IMR-90 (cell line): Measurements from ENCODE around the gene RAB33B. TPM values are rescaled to one million over a fixed set of nuclear protein-coding genes. Genes with fewer than 3 reads are reported as not detected.

ENCODE experiments used
- ATAC-seq: fragments of 200-7000 bp; cut with Tn5 transposase; 2 replicates; pipeline ENCODE4 v1.9.1; 2020; ENCODE audit warnings: low read depth, mild to moderate bottlenecking, moderate library complexity
- BruUV-seq: library from RNA; stranded (reverse); fragments of 400-500 nt; replicated peaks from 2 replicates; lab custom pipeline; 2021; lab: Mats Ljungman, UMichigan
- CTCF ChIA-PET: fragments of 300-600 bp; formaldehyde crosslinking; extraction: SDS; loops from one replicate; lab custom pipeline; 2021; ENCODE audit warnings: antibody characterized with exemption; lab: Yijun Ruan, JAX
- POLR2A ChIA-PET: fragments of 300-600 bp; sonication (Branson Sonifier 250); formaldehyde crosslinking; loops from one replicate; lab custom pipeline; 2022; ENCODE audit warnings: antibody characterized with exemption; ENCODE audit not compliant: unreplicated experiment; lab: Charles Lee
- DNase-seq: peaks from one replicate; pipeline ENCODE4 v3.0.0; 2013
- H2AFZ ChIP-seq: replicated peaks from 2 replicates; pipeline ENCODE3; 2013; ENCODE audit warnings: low read length, mild to moderate bottlenecking; ENCODE audit not compliant: poor library complexity
- H2AK5ac ChIP-seq: 2 replicates; pipeline ENCODE4 v1.6.1; 2013; ENCODE audit warnings: low read depth, low read length, inconsistent platforms
- H2AK9ac ChIP-seq: replicated peaks from 2 replicates; pipeline ENCODE3; 2013; ENCODE audit warnings: mild to moderate bottlenecking, low read depth, low read length, moderate library complexity; ENCODE audit not compliant: poor library complexity
- H2BK120ac ChIP-seq: 2 replicates; pipeline ENCODE4 v1.6.1; 2013; ENCODE audit warnings: low read depth, low read length, inconsistent platforms
- H2BK15ac ChIP-seq: 3 replicates; pipeline ENCODE4 v1.6.1; 2013; ENCODE audit warnings: low read depth, low read length, inconsistent platforms
- H2BK20ac ChIP-seq: 2 replicates; pipeline ENCODE4 v1.6.1; 2013; ENCODE audit warnings: low read depth, mild to moderate bottlenecking, inconsistent platforms, low read length, moderate library complexity
- H2BK5ac ChIP-seq: 2 replicates; pipeline ENCODE4 v1.6.1; 2013; ENCODE audit warnings: mild to moderate bottlenecking, low read depth, low read length, inconsistent platforms; ENCODE audit not compliant: poor library complexity, severe bottlenecking
- H3K14ac ChIP-seq: replicated peaks from 2 replicates; pipeline ENCODE4 v1.6.1; 2013; ENCODE audit warnings: low read depth, low read length, inconsistent platforms
- H3K18ac ChIP-seq: 2 replicates; pipeline ENCODE4 v1.6.1; 2013; ENCODE audit warnings: low read depth, low read length, control low read depth
- H3K23ac ChIP-seq: 2 replicates; pipeline ENCODE4 v1.6.1; 2013; ENCODE audit warnings: low read depth, low read length, inconsistent platforms
- H3K27ac ChIP-seq: 2 replicates; pipeline ENCODE4 v1.5.1; 2013; ENCODE audit warnings: mild to moderate bottlenecking, control low read depth, low read length; ENCODE audit not compliant: insufficient read depth
- H3K27me3 ChIP-seq: 2 replicates; pipeline ENCODE4 v1.6.1; 2013; ENCODE audit warnings: low read length; ENCODE audit not compliant: control insufficient read depth, insufficient read depth
- H3K36me3 ChIP-seq: 2 replicates; pipeline ENCODE4 v1.6.1; 2013; ENCODE audit warnings: low read length, mixed read lengths; ENCODE audit not compliant: control insufficient read depth, insufficient read depth
- H3K4ac ChIP-seq: 2 replicates; pipeline ENCODE4 v1.6.1; 2013; ENCODE audit warnings: low read depth, low read length, inconsistent platforms
- H3K4me1 ChIP-seq: 2 replicates; pipeline ENCODE4 v1.6.1; 2013; ENCODE audit warnings: low read length, mixed read lengths; ENCODE audit not compliant: control insufficient read depth, insufficient read depth
- H3K4me2 ChIP-seq: 2 replicates; pipeline ENCODE4 v1.6.1; 2013; ENCODE audit warnings: low read depth, mild to moderate bottlenecking, control low read depth, low read length, moderate library complexity
- H3K4me3 ChIP-seq: 2 replicates; pipeline ENCODE4 v1.5.1; 2013; ENCODE audit warnings: low read depth, mild to moderate bottlenecking, control low read depth, low read length, moderate library complexity; ENCODE audit not compliant: insufficient read depth
- H3K56ac ChIP-seq: 2 replicates; pipeline ENCODE4 v1.6.1; 2013; ENCODE audit warnings: low read length, inconsistent platforms; ENCODE audit not compliant: insufficient read depth; ENCODE audit errors: extremely low read depth
- H3K79me1 ChIP-seq, 2 experiments: 2 replicates each; pipeline ENCODE4 v1.6.1; 2013; ENCODE audit warnings: low read length in 2 of 2, inconsistent platforms in 1 of 2, low read depth in 1 of 2
- H3K9ac ChIP-seq: 2 replicates; pipeline ENCODE4 v1.6.1; 2013; ENCODE audit warnings: low read depth, low read length, control low read depth
- H3K9me1 ChIP-seq: 2 replicates; pipeline ENCODE4 v1.6.1; 2013; ENCODE audit warnings: low read length, inconsistent platforms; ENCODE audit not compliant: insufficient read depth
- H3K9me3 ChIP-seq: 2 replicates; pipeline ENCODE4 v1.6.1; 2013; ENCODE audit warnings: low read length; ENCODE audit not compliant: control insufficient read depth, insufficient read depth
- H4K20me1 ChIP-seq: 2 replicates; pipeline ENCODE4 v1.6.1; 2013; ENCODE audit warnings: low read length, inconsistent platforms; ENCODE audit not compliant: insufficient read depth
- H4K5ac ChIP-seq: 2 replicates; pipeline ENCODE4 v1.6.1; 2013; ENCODE audit warnings: mild to moderate bottlenecking, low read depth, low read length, control low read depth
- H4K8ac ChIP-seq, 2 experiments: 2 replicates each; pipeline ENCODE4 v1.6.1; 2013; ENCODE audit warnings: low read depth in 2 of 2, low read length in 2 of 2, control low read depth in 1 of 2, inconsistent platforms in 1 of 2
- H4K91ac ChIP-seq: 2 replicates; pipeline ENCODE4 v1.6.1; 2013; ENCODE audit warnings: low read depth, low read length, inconsistent platforms; ENCODE audit not compliant: insufficient read depth
- BHLHE40 ChIP-seq: fragments of 150-350 bp; IDR thresholded peaks from 2 replicates; pipeline ENCODE4 v1.6.1; 2016; ENCODE audit warnings: mild to moderate bottlenecking, low read depth, low read length
- CHD1 ChIP-seq: IDR thresholded peaks from 2 replicates; pipeline ENCODE4 v1.6.1; 2012; ENCODE audit warnings: low read depth, low read length, improper control_type of control experiment
- CTCF ChIP-seq: conservative IDR thresholded peaks from 2 replicates; pipeline ENCODE4 v1.5.1; 2012; ENCODE audit warnings: mild to moderate bottlenecking, low read depth, low read length, improper control_type of control experiment
- FOS ChIP-seq: fragments of 150-350 bp; IDR thresholded peaks from 2 replicates; pipeline ENCODE4 v1.6.1; 2016; ENCODE audit warnings: low read depth, low read length
- MAZ ChIP-seq: IDR thresholded peaks from 2 replicates; pipeline ENCODE4 v1.6.1; 2012; ENCODE audit warnings: low read depth, mild to moderate bottlenecking, low read length, improper control_type of control experiment, moderate library complexity, borderline replicate concordance
- RAD21 ChIP-seq: IDR thresholded peaks from 2 replicates; pipeline ENCODE4 v1.6.1; 2012; ENCODE audit warnings: low read length, improper control_type of control experiment
- SMC3 ChIP-seq: fragments of 150-350 bp; IDR thresholded peaks from 2 replicates; pipeline ENCODE4 v1.6.1; 2016; ENCODE audit warnings: low read depth, mild to moderate bottlenecking, antibody characterized with exemption, low read length, moderate library complexity
- USF2 ChIP-seq: fragments of 150-350 bp; IDR thresholded peaks from 2 replicates; pipeline ENCODE4 v1.6.1; 2017; ENCODE audit warnings: mild to moderate bottlenecking, antibody characterized with exemption, low read length, low read depth
- WGBS, 2 experiments: methylation state at CpG; one replicate each; pipeline versions ENCODE4 v1.1.5 to v1.1.7; 2013; ENCODE audit warnings: missing lambda C conversion rate in 2 of 2; ENCODE audit not compliant: insufficient read length in 1 of 2; ENCODE audit errors: extremely low coverage in 2 of 2; 5-methylcytosine and 5-hydroxymethylcytosine counted together
- dilution Hi-C: fragments of 300-500 bp; cut with HindIII; formaldehyde crosslinking; loops from one replicate; pipeline ENCODE4 v1.14.3; 2018; ENCODE audit warnings: low sequenced_read_pairs; ENCODE audit not compliant: unreplicated experiment
- in situ Hi-C: fragments of 300-500 bp; cut with MboI; formaldehyde crosslinking; loops from 3 replicates; pipeline ENCODE4 v1.14.3; 2019; ENCODE audit warnings: low sequenced_read_pairs, inconsistent platforms, mixed read lengths
- intact Hi-C: fragments of 100-400 bp; cut with micrococcal nuclease; formaldehyde crosslinking; loops from 2 replicates; pipeline ENCODE4 v1.10.0; 2022
- polyA plus RNA-seq, 3 experiments: library from polyadenylated mRNA; depleted of rRNA; stranded (reverse); fragments of >200 nt; gene quantifications; 2 replicates each; pipeline ENCODE4 v1.2.3, GENCODE V29; 2012; ENCODE audit warnings: low replicate concordance in 1 of 3
- total RNA-seq: library from RNA; depleted of rRNA; stranded (reverse); fragments of >200 nt; gene quantifications from 2 replicates; pipeline ENCODE4 v1.2.3, GENCODE V29; 2012

The RAB33B gene
- total and polyA plus RNA-seq, 2 of the 4 experiments (the other 2 are of a cell fraction) = 3.7 to 7.3 TPM

GRCh38 chr4:139521754-139522401, 68.0 kb downstream of the RAB33B start (continued):
- no peak for TF ChIP-seq BHLHE40

- ChIA-PET CTCF (interaction anchor here (0.6 to 1.1 kb wide), 2 partner anchors 11 to 14 kb away, joined by 3 to 4 read pairs; no protein-coding TSS in a partner anchor), POLR2A (interaction anchor here (0.6 kb wide), 1 partner anchor 329 kb away, joined by 10 read pairs; no protein-coding TSS in a partner anchor)
- ATAC-seq (no peak), DNase-seq (no peak)
- Histone ChIP-seq H2BK15ac (no peak overlapping the region), H3K9me3 (no peaks in the 10 kb centered on the region), H3K18ac (no peak overlapping the region), H3K4ac (no peak overlapping the region), H4K20me1 (0 out of 2 replicates have a peak, but pooled peaks cover 3% of the 10 kb centered on the region), H3K56ac (no peak overlapping the region), H3K36me3 (peaks cover 27% of the 10 kb centered on the region), H3K27me3 (no peaks in the 10 kb centered on the region), H2BK20ac (no peak overlapping the region), H4K8ac (no peak overlapping the region), H3K4me1 (peaks cover 6% of the 10 kb centered on the region; the same call in 1 of the 2 replicates), H2BK5ac (no peak overlapping the region), H2AFZ (no peak overlapping the region), H3K9ac (no peak overlapping the region), H4K91ac (no peak overlapping the region), H3K4me2 (no peak overlapping the region), H3K14ac (no peak overlapping the region), H3K23ac (no peak overlapping the region), H3K27ac (no peak overlapping the region), H3K4me3 (no peak overlapping the region), H3K9me1 (peaks cover 2% of the 10 kb centered on the region; the same call in 1 of the 2 replicates), H2AK9ac (no peak overlapping the region), H3K79me1 (peaks cover 3 to 4% of the 10 kb centered on the region in 2 experiments; a peak in 2 of 4 replicates), H2BK120ac (no peak overlapping the region), H4K5ac (no peak overlapping the region), H2AK5ac (no peak overlapping the region)
- no TSS peak for BruUV-seq
- WGBS, 2 experiments = 100% methylated on average over 1 of the region's 4 CpGs; no CpG with 5 or more reads in 1 of the 2 experiments
- intact Hi-C loops (no loop called here), in situ Hi-C loops (no loop called here), dilution Hi-C loops (no loop called here)
- TF ChIP-seq RAD21 = no peak
- TF ChIP-seq USF2 = no peak
- TF ChIP-seq SMC3 = no peak
- TF ChIP-seq FOS = no peak
- TF ChIP-seq CHD1 = no peak
- no peak for TF ChIP-seq MAZ
- TF ChIP-seq CTCF = no peak
Observed at GRCh38 chr4:139522457-139522856, 68.5 kb downstream of the RAB33B start.
